Activated gamma-delta T cell (primary cell): ENCODE measurements around the gene REEP1.

ENCODE experiments used
- DNase-seq: peaks from one replicate; lab custom pipeline; 2025; lab: John Stamatoyannopoulos, UW

Gene REEP1

DNA sequence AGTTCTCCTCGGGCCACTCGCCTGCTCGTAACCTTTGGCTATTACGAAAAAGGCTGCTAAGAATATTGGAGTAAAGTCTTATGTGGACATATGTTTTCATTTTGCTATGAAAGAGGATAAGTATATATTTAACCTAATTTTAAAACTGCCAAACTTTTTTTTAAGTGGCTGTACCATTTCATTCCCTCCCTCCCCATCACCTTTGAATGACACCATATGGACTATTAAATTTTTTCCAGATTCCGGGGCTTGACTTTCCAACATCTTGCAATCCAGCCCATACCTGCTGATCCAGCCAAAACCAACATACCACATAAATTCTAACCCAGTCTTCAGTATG, 31.5 kb downstream of the REEP1 start:
- DNase-seq = no peak

DNA sequence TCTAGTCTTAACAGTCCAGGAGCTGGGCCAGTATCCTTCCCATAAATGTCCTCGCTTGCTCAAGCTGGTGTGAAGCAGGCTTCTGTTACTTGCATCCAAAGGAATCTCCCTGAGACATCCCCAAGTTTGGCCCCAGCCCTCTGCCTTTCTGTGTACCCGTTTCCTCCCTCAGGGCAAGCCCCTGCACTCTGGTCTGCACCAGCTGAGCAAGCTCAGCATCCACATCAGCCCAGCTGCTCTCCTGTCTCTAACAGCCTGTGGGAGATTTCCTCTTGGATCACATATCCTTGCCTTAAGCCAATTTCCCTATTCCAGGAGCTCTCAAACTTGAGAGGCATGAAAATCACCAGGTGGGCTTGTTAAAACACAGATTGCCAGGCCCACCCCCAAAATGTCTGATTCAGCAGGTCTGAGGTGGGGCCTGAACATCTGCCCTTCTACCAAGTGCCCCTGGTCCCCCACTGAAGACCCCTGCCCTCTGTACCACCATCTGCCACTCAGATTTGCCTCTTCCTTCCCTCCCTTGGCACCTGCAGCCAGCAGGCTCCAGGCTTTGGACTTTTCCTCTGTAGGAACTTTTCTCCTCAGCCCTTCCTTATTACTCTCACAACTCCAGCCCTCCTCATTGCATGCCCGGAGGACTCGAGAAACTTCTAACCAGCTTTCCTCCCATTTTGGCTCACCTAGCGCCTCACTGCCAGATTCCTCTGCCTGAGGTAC, 32.1 kb downstream of the REEP1 start:
- DNase-seq = no peak

DNA sequence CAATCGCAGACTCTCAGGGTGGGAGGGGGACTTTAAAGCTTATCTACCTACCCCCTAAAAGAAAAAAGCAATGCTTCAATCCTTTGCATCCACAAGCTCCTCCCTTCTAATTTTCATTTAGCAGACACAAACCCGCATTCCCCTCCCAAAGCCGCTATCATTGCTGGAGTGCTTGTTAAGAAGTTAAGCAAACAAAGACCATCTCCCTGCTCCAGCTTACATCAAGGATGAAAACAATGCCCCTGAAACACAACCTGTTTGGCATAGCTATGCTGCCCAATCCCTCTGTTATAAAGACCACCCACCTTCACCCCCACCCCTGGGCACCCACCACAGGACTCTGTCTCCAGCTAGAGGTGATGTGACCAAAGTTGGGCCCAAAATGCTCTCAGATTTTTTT, 33.0 kb downstream of the REEP1 start:
- no peak for DNase-seq

DNA sequence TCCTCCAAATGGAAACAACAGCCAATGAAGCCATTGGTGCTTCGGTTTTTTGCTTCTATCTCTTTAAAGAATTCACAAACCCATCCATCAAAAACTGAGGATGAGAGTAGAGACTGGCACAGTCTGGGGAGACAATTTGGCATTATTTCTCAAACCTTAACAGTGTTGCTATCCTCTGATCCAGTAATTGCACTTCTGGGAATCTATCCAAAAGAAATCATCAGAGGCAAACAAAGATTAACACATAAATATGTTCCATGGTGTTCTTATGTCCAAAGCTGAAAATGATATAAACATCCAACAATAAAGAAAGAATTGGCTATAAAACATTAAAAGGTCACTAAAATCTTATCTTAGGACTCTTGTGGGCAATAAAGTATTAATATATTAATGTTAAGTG, 35.1 kb downstream of the REEP1 start:
- DNase-seq = no peak

DNA sequence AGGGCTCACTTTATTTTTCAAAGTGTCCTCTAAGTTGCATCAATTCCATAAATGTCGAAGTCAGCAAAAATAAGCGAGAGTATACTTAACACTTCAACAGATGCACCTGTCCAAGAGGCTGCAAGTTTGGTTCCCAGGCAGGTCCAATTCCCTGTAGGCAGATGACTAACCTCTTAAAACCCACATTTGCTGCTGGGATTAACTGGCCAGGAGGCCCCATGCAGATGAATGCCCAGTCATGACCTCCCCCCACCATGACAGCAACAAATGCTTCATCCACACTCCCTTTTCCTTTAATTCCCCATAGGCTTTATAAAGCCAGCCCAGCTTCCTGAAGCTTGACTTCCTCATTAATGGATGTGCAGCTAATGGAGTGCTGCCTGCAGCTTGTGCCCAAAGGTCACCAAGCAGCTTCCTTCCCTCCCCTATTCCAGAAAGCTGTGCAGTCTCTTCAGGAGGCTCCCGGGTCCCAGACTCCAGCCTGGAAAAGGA, 35.7 kb downstream of the REEP1 start:
- no peak for DNase-seq

DNA sequence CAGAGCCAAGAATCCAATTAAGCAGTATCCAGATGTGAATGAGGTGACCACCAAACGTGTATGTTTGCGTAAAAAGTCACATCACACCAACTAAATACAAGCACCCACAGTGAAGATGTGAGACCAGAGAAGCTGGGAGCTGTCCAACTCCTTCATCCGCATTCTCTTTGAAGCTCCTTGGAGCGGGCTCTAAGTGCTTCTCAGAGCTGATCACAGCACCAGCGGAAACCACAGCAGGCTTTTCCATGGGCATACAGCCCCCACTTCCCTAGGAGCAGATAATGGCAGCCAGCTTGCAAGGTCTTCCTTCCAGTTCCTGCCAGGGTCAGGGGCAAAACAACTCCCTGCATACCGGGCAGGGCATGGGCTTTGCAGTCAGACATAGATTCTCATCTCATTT, 36.4 kb downstream of the REEP1 start:
- DNase-seq = no peak

DNA sequence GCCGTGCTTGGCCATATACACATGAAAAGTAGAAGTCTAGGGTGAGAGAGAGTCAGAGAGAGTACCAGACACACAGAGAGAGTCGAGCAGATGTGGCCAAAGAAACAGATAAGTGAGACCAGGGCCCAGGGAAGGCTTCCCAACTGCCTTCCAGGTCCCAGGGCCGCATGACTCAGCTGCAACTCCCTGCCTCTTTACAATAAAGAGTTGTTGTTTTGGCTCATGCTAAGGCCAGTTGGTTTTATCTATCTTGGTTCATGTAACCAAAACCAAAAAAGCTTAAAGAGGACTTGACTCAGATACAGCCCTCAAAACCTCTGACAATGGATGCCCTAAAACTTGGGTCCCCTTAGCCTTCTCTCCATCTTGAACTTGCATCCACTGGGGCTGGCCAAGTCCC, 36.9 kb downstream of the REEP1 start:
- no peak for DNase-seq

DNA sequence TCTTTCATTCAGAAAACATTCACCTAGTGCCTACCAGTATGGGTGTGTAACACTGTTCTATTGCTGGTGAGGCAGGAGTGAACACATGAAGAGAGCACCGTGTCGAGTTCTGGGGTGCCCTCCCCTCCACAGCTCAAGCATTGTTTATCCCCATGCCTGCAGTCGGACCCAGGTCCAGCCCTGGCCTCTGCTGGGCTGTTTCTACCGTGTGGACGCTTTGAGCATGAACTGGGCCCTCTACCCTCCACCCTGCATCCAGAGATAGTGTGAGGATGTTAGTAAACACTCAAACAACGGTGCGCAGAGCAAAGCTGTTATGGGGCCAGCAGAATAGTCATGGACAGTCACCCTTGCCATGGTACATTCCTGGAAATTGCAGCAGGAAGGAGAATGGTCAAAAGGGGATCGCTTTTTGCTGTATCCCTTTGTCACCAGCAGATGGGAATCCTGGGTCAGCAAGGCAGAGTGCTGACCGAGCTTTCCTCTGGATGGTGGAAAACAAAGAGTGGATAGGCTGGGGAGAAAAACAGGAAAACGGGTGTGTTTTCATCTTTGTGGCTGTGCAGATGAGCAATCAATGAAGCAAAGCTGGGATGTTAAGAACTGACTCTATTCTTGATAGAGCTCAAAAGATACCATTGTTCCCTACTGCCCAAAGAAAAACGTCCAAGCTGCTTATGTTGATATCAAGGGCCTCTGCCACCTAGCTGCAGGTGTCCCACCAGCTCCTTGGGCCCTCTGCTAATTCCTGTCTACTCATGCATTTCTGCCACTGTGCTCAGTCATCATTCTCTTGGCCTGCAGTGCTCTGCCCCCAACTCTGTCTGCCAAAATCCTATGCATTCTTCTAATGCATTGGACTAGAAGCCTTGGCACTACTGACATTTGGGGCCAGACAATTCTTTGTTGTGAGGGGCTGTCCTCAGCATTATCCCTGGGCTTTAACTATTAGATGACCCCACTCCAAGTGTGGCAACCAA, 38.7 kb downstream of the REEP1 start:
- no peak for DNase-seq

DNA sequence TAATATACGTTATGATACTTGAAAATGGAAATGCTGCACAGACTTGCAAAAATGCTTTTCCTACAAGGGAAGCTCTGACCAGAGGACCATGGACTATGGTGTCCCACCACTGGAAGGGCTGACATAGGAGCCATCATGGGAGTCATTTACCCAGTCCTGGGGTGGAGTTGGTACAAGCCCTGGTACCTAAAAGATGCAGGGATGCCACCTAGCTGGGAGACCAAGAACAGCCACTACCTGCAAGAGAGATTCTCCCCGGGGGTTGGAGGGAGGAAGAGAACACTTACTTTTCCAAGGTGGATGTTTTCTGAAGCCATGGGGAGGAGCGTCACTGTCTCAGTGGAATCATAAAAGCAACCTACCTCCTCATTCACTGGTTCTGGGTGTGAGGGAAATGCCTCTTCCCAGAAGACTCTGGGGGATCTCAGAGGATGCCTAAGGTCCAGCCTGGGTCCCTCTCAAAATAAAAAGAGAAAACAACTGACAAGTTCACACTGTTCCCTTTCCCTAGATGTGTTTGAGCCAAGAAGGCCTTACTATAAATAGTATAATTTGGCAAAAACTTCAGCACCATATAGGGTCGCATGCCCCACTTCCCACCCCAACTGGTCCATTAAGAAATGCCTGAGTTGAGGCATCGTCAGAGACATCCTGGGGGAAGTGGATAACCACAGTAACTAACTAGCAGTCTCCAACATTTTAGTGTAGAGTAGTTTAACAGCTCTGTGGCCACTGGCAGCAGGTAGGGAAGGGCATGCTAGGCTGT, 39.9 kb downstream of the REEP1 start:
- no peak for DNase-seq

DNA sequence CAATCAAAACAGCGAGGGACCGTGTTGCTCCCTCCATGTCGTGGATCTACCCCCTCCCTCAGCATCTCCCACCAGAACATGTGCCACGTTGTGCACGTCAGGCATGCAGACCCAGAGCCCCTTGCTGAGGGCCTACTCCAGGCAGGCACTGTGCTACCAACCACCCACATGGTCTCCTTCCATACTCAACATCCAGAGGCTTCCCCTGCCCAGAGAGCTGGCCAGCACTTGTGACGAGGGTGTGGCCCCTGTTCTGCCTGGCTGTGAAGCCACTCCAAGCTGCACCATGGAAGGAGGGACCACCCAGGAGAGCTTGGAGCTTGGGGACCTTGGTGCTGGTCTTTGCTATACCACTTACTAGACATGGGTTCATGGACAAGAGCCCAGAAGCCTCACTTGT, 40.5 kb downstream of the REEP1 start:
- no peak for DNase-seq

DNA sequence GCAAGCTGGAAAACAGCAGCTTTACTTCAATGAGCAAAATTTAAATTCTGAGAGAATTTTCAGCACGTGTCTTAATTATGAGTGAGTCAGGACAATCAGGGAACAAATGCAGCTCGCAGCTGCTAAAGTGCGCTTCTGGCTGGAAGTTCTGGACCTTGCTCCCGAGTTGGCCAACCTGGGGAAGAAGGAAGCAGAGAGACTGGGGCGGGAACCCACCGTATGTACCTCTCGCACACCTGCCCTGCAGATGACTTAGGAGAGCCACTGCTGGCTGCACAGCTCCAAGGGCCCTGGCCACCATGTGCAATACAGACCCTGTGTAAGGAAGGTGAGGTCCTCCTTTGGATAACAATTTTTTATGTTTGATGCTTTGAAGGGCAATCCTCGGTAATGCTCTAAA, 42.4 kb downstream of the REEP1 start:
- DNase-seq = no peak

DNA sequence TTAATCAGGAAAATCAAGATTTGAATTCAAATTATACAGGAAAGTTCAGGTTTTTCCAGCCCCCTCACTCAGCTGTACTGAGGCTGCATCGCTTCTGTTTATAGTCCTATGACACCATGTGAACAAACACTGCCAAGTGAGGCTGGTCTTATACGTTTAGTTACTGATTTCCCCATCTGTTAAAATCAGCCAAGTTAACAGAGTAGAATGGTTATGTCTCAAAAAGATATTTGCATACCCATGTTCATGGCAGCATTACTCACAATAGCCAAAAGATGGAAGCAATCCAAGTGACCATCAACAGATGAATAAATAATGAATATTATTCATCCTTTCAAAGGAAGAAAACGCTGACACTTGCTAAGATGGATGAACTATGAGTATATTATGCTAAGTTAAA, 43.8 kb downstream of the REEP1 start:
- no peak for DNase-seq

DNA sequence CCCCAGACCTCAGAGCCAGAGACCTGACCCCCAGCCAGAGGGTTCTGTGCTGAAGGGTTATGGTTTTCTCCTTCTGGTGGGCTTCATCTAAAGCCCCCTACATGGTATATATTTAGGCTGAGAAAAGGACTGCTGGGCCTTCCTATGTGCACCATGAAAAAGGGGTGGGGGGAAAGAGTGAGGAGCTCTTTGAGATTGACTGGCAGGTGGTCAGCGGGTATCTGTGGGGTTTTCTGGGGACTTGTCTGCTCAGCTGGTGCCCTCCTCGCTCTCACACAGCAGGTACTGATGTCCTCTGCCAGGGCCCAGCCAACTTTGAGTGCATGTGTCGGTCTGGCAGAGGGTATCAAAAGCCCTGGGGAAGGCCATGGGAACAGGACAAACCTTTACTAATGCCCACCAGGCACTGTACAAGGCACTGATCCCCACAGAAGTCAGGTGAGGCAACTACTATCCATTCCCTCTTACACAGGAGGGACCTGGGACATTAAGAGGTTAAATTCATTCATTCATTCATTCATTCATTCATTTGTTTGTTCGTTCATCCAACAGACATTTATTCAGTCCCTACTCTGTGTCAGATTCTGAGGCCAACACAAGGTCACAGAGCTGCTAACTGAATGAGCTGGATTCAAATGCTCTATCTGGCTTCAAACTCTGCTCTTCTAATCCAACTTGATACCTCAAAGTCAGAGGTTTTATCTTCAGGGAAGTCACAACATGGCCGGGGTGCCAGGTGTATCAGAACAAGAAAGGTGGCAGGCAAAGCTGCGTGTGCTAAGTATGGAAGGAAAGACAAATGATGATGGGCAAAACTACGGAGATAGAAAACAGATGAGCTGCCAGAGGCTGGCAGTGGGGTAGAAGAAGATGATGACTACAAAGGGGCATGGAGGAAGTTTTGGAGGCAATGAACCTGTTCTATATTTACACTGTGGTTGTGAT, 44.6 kb downstream of the REEP1 start:
- DNase-seq = no peak

DNA sequence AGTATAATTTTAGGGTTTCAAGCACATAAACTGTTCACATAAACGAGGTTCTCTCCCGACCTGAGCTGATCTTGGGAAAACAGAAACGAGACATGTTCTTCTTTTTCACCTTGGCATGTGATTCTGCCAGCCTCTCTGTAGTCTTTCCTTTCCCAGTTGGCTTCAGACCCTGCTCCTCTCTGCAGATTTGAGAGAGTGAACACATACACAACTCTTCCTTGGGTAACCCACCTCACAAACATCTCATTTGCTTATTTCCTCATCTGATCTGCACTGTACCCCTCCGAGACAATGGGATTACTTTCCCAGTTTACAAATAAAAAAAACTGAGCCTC, 46.1 kb downstream of the REEP1 start:
- DNase-seq = no peak

DNA sequence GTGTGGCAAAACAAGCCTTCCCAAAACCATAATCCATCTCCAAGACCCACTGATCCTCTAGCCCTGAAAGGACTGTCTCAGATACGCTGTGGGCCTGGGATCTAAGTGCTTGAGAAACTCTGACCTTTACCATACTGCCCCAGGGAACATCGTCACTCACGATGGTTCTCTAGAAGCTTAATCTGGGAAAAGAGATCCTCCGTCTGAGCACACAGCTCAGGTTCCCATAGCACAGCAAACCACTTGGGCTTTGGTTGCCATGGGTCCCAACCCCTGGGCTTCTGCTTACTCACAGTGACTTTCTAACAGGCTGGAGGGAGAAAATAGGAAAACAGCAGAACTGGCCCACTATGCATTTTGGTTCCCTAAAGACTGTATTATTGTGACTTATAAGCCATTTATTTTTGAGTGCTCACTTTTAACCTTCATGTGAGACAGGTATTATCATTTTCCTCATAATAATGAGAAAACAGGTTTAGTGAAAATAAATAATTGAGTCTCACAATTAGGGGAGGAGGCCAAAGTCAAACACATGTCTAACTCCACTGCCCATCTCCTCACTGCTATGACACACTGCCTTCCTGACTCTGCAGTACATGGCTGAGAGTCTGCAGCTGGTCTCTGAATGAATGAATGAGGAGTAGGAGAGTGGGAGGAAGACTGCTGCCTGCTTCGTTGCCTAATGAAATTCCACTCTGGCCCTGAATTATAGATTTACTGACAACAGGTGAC, 46.7 kb downstream of the REEP1 start:
- no peak for DNase-seq

DNA sequence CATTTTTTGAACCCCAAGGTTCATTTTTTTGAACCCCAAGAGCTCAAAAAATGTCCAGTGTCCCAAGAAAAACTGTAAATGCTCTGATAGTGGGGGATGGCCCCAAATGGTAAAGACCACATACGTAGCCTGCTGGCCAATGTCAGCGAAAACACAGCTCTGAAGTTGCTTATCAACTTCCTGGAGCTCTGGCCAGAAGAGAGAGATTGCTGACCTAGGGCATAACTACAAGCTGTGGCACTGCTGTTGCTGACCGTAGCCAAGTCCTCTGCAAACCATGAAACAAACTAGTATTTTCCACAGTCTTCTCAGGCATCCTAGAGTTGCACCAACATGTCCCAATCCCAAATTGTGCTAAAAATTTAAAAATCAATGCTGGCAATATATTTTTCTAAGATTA, 50.9 kb downstream of the REEP1 start:
- no peak for DNase-seq

DNA sequence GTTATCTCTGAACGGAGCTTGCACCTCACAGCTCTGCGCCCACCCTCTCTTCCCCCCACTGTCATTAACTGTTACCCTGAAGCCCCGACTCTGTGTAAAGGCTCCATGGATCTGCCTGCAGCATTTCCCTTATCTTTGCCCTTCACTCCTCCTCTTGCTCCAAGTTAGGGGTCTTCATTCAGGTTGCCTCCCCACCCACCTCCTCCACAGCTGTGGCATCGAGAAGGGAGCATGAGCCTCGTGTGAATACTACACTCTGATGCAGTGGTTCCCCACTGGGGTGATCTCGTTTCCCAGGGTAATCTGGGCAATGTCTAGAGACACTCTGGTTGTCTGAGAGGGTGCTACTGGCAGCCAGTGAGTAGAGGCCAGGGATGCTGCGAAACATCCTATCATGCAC, 51.4 kb downstream of the REEP1 start:
- no peak for DNase-seq

DNA sequence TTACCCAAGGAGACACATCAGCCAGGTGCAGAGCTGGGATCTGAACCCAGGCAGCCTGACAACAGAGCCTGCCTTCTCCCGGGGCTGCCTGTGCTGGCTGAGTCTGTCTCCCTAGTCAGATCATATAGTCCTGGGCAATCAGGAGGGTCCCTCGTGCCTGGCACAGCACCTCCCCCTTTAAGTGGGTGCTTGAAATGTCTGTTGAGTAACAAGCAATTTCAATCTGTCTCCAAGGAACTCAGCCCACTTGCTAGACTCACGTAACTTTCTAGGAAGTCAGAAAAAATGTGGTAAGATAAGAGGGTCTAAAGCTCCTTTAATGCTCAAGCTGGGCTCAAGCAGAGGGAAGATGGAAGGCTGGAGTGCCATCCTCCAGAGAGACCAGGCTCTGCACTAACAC, 51.9 kb downstream of the REEP1 start:
- DNase-seq = no peak

DNA sequence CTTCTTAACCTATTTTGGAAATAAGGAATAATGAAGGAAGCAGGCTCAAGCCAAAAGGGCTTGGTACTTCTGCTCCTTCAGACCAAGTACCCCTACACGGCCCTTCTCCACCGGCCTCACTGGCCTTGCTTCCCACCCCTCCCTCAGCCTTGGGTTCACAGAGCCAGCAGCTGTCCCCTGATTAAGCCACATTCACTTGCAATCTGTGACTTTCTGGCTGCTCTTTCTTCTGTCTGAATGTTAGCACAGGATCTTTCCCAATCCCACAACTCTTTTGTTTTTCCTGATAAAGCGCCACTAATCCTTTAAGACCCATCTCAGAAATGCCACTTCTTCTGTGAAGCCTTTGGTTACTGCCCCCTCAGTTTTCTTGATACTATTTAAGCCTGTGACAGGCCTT, 52.4 kb downstream of the REEP1 start:
- DNase-seq = no peak

DNA sequence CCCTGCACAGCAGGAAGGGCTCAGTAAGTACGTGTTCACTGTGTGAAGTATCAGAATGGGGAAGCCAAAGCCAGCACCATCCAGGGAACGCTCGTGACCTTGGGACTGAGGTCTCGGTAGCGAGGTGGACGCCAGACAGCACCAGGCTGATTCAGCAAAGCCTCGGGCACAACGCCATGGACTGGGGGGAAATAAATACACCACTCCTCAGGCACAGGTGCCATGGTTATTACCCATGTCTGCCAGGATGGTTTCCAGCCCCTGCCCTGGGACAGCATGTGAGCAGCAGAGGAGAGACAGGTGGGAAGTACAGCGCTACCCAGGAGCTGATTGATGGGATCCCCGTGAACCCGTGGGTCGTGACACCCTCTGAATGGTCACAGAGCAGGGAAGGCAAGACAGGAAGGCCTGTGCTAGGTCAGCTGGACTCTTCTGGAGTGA, 53.0 kb downstream of the REEP1 start:
- DNase-seq = no peak
